ENCODE data around the gene TMEM130.
A peak's percentile ranks its signal among the peaks of the same experiment; 100 is the strongest.

The TMEM130 gene, protein sequence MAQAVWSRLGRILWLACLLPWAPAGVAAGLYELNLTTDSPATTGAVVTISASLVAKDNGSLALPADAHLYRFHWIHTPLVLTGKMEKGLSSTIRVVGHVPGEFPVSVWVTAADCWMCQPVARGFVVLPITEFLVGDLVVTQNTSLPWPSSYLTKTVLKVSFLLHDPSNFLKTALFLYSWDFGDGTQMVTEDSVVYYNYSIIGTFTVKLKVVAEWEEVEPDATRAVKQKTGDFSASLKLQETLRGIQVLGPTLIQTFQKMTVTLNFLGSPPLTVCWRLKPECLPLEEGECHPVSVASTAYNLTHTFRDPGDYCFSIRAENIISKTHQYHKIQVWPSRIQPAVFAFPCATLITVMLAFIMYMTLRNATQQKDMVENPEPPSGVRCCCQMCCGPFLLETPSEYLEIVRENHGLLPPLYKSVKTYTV

DNA sequence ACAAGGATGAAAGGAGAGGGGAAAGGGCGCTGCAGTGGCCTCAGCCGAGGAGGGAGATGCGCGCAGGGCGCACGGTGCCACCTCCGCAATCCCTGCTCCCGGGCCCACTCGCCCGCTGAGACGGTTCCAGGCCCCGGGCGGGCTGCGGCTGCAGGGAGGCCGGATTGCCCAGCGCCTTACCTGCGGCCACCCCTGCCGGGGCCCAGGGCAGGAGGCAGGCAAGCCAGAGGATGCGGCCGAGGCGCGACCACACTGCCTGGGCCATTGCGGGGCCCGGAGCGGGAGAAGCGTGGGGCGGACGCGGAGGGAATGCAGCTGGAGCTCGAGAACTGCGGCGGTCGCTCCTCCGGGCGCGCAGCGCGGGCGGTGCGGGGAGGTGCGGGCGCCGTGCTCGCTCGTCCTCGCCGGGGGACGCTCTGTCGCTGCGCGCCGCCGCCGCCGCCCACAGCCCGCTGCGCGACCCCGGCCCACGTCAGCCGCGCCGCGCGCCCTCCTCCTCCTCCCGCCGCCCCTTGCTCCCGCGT lies at the start of gene TMEM130:
TMEM130 (minus strand) TSS at position 418 of the 524 bp plus-strand sequence; CDS start at position 265, 153 bp downstream.
- peak in 2 of 3 experiments; percentile 67 to 69 for DNase-seq

- no peak for DNase-seq
Observed at GRCh38 chr7:98917331-98917730, 47.5 kb upstream of the TMEM130 start.

DNA sequence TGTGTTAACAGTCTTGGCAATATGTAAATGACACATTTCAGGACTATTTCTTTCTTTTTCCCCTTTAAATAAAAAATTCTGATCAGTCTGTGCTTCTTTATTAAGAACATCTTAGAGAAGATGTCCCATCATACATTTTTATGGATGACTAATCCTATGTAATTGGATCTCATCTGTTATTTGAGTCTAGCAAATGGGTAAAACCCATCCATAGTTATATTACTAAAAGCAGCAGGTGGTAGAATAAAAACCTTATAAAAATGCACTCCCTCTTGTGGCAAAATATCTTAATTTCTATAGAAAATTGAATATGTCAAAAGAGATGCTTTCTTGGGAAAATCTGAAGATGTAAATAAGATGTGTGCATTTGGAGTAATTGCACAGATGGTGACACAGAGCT lies 43.8 kb upstream of the TMEM130 start:
- DNase-seq: no peak

GRCh38 chr7:98913026-98913425 lies 43.2 kb upstream of the TMEM130 start:
- DNase-seq: no peak

- no peak for DNase-seq
Observed at GRCh38 chr7:98911916-98912315, 42.1 kb upstream of the TMEM130 start.

DNA sequence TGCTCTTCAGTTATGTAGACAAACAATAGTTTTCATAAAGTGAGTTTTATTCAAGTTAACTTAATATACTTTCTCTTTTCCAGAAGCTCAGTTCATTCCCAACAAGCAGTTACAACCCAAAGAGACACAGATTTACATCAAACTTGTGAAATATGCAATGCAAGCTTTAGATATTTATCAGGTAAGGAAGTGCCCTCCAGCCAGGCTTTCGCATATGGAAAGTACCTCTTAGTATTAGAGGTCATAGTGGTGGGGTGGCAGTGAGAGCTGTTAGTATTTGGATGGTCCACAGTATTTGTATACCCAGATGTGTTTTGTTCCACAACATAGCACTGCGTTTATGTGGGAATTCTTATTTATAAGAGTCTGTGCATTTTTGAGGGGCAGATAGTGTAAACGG lies 40.6 kb upstream of the TMEM130 start:
- DNase-seq: no peak

DNA sequence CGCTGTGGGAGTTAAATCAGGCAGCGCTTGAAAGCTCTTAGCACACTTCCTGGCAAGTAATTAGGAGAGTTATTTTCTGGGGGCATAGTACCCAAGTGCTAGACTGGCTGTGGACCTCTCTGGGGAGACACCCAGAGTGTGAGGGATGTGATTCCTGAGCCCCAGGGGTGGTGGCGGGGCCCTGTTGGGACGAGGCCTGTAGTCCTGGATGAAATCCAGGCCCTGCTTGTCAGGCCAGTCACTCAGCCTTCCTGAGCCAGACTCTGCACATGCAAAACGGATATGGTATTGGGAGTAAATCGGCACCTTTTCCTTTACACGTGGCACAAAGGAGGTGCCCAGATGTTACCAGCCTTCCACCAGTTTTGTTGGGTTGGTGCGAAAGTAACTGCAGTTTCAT lies 39.7 kb upstream of the TMEM130 start:
- no peak for DNase-seq

DNA sequence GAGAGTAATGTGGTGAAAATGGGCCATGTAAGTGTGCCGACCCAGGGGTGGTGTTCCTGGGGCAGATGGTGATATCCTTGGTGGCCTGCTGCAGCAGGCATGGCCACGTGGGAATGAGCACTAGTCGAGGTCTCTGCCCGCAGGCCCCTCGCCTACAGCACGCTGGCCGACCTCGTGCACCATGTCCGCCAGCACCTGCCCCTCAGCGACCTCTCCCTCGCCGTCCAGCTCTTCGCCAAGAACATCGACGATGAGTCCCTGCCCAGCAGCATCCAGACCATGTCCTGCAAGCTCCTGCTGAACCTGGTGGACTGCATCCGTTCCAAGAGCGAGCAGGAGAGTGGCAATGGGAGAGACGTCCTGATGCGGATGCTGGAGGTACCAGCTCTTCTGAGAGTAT lies 38.8 kb upstream of the TMEM130 start:
- DNase-seq: no peak

DNA sequence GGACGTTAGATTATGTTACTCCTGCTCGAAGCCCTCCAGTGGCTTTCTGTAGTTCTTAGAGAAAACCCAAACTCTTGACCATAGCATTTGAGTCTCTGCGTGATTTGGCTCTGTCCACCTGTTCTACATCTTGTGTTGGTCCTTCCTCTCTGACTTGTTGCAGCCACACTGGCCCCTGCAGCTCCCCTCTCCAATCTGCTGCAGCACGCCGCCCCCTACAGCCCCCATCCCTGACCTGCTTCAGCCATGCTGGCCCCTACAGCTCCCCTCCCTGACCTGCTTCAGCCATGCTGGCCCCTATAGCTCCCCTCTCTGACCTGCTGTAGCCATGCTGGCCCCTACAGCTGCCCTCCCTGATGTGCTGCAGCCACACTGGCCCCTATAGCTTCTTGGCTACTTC lies 37.8 kb upstream of the TMEM130 start:
- no peak for DNase-seq

DNA sequence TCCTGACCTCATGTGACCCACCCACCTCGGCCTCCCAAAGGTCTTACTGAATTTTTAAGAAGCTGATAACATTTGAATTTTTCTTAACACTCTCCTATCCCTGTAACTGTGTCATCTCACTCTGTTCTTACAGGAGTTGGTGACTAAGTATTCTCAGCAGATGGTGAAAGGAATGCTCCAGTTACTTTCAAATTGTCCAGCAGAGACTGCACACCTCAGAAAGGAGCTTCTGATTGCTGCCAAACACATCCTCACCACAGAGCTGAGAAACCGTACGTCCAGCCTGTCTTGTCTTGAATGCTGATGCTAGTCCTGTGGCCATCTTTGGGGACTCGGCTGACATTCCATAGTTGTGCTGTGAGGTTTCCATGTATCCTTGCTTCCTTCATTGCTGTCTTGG lies 33.4 kb upstream of the TMEM130 start:
- no peak for DNase-seq

GRCh38 chr7:98902523-98902922 lies 32.7 kb upstream of the TMEM130 start:
- peak in 1 of 3 experiments; percentile 49 for DNase-seq

DNA sequence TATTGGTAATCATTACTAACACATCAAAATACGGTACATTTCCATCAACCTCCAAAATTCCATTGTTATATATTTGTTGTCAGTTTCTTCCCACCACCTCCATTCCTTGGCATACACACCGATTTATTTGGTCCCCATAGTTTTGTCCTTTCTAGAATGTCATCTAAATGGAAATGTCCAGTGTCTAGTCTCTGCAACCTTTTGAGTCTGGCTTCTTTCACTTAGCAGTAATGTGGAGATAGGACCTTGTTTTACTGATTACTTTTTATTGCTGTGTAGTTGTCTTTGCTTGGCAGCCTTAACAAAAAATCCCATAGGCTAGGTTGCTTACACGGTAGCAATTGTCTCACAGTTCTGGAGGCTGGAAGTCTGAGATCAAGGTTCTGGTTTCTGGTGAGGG lies 31.0 kb upstream of the TMEM130 start:
- no peak for DNase-seq

GRCh38 chr7:98899816-98900215 lies 30.0 kb upstream of the TMEM130 start:
- no peak for DNase-seq

DNA sequence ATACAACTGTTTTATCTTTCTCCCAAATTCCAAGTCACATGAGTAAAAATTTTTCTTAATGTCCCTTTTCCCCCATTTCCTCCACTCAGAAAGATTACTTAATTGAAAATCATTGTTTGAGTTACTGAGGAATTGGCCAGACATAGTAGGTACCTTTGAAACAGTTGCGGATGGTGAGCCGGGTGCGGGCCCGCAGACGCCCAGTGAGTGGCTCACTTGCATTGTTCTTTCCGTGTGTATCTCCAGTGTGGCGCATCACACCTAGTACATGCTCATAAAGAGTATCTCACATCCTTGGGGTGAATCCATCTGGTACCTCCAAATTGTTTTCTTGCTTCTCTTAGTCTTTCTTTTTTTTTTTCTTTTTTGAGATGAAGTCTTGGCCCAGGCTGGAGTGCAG lies 22.8 kb upstream of the TMEM130 start:
- no peak for DNase-seq

DNA sequence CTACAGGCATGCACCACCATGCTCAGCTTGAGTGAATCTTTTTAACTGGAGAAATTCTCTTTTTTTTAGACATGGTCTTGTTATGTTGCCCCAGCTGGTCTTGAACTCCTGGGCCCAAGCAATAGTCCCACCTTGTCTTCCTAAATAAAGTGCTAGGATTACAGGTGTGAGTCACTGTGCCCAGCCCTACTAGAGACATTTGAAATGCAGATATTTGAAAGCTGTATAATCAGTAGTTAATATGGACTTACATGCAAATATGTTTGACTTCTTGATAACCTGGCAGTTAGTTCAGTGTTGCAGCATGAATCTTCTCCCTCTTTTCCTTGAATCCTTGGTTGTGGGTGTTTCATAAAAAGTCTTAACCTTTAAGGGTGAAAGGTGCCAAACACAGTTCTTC lies 17.2 kb upstream of the TMEM130 start:
- DNase-seq: no peak

DNA sequence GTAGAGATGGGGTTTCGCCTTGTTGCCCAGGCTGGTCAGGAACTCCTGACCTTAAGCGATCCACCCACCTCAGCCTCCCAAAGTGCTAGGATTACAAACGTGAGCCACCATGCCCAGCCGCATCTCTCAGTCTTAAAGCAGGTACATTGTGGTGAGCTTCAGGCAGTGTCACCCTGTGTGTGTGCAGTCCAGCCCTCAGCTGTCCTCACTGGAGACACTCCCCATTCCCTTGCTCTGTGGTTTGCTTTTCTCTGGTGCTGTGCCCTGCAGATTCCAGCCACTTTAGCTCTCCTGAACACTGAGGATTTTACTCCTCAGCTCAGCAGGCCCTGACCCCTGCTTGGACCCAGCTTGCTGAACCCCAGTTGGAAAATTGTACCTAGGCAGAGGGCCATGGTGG lies 14.6 kb upstream of the TMEM130 start:
- DNase-seq: no peak

- no peak for DNase-seq
Observed at GRCh38 chr7:98881561-98882315, 11.9 kb upstream of the TMEM130 start.

- no peak for DNase-seq
Observed at GRCh38 chr7:98880485-98880884, 10.7 kb upstream of the TMEM130 start.

- DNase-seq: no peak
Observed at GRCh38 chr7:98879979-98880315, 10.1 kb upstream of the TMEM130 start.

- peak in 2 of 3 experiments; percentile 43 to 66 for DNase-seq
Observed at GRCh38 chr7:98879198-98879978, 9.6 kb upstream of the TMEM130 start.

- DNase-seq: peak; percentile 74 to 89 (median 84)
Observed at GRCh38 chr7:98878365-98879197, 8.8 kb upstream of the TMEM130 start, which contains the start of gene TRRAP. TRRAP (plus strand) TSS chr7:98878532; CDS start chr7:98881151, 2,619 bp downstream.
